Activated naive CD8-positive, alpha-beta T cell treated with anti-CD3 and anti-CD28 coated beads, Interleukin-2, amount 10 ng/mL, durations not matched to agents 7 days and 5 days (primary cell): ENCODE results near the gene ZNF746. TPM values are rescaled to one million over a fixed set of nuclear protein-coding genes. Genes with fewer than 3 reads are reported as not detected.
"Not testable (repeated sequence)": the region's sequence is repeated elsewhere in the genome, so short reads cannot be mapped to it uniquely, and the experiment has no call there.

ENCODE experiments used
- ATAC-seq: fragments of 150-1000 bp; cut with Tn5 transposase; one replicate; pipeline ENCODE4 v1.10.0; 2021; ENCODE audit warnings: low read depth, moderate library complexity
- POLR2A ChIA-PET: fragments of 350-600 bp; sonication (Branson Sonifier 250); formaldehyde crosslinking; loops from one replicate; lab custom pipeline; 2021; ENCODE audit warnings: antibody characterized with exemption; lab: Charles Lee
- DNase-seq: peaks from one replicate; pipeline ENCODE4 v3.0.0; 2021
- H3K27ac Mint-ChIP-seq: one replicate; pipeline ENCODE4 v1.8.0; 2022; ENCODE audit warnings: mild to moderate bottlenecking, mixed read lengths
- H3K27me3 Mint-ChIP-seq: one replicate; pipeline ENCODE4 v1.8.0; 2022; ENCODE audit warnings: mild to moderate bottlenecking, moderate library complexity, mixed read lengths
- H3K36me3 Mint-ChIP-seq: one replicate; pipeline ENCODE4 v1.8.0; 2021; ENCODE audit warnings: mild to moderate bottlenecking, mixed read lengths
- H3K4me1 Mint-ChIP-seq: one replicate; pipeline ENCODE4 v1.8.0; 2021; ENCODE audit warnings: mixed read lengths
- H3K4me3 Mint-ChIP-seq: one replicate; pipeline ENCODE4 v1.8.0; 2022; ENCODE audit warnings: mild to moderate bottlenecking, moderate library complexity, mixed read lengths
- H3K9me3 Mint-ChIP-seq: one replicate; pipeline ENCODE4 v1.8.0; 2021; ENCODE audit warnings: mixed read lengths
- total RNA-seq, 2 experiments: library from RNA; stranded (reverse); gene quantifications; one replicate each; pipeline ENCODE4 v1.2.3, GENCODE V29; 2021

ZNF746 gene
- total RNA-seq, 2 experiments from 2014 or later = 24.3 to 26.2 TPM

DNA sequence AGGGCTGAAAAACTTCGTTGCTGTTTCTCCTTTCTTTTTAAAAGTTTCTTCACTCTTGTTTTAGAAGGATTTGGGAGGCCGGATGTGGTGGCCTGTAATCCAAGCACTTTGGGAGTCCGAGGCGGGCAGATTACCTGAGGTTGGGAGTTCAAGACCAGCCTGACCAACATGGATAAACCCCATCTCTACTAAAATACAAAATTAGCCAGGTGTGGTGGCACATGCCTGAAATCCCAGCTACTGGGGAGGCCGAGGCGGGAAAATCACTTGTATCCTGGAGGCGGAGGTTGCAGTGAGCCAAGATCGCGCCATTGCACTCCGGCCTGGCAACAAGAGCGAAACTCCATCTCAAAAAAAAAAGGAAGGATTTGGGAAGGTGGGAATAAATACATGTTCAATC is 51.6 kb downstream of the ZNF746 start:
- H3K27me3 Mint-ChIP-seq, DNase-seq, H3K4me1 Mint-ChIP-seq, H3K27ac Mint-ChIP-seq, POLR2A ChIA-PET, H3K9me3 Mint-ChIP-seq, ATAC-seq, H3K4me3 Mint-ChIP-seq: not testable (repeated sequence)
- peaks cover 29% of the 10 kb centered on the region for H3K36me3 Mint-ChIP-seq

DNA sequence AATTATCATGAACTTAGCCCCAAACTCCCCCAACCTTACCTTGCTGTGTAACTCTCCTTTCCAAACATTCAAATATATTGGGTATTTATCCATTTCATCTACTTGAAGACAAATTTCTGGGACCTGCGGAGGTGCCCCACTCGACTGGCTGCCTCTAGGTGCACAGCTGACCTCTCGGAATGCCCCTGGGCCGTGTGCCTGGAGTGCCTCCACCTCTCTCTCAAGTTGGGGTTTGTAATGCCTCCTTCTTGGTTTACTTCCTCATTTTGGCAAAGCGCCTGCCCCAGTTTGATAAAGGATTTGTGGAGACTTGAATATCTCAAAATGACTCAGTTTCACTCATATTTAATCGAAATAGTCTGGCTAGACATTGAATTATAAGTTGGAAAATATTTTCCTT is 53.3 kb downstream of the ZNF746 start:
- POLR2A ChIA-PET = no interaction called here
- ATAC-seq (no peak), DNase-seq (no peak)
- H3K27me3 Mint-ChIP-seq = no peaks in the 10 kb centered on the region
- peaks cover 11% of the 10 kb centered on the region for H3K4me1 Mint-ChIP-seq
- H3K36me3 Mint-ChIP-seq = peaks cover 22% of the 10 kb centered on the region
- no peak overlapping the region for H3K4me3 Mint-ChIP-seq
- H3K27ac Mint-ChIP-seq = no peak overlapping the region
- H3K9me3 Mint-ChIP-seq = no peaks in the 10 kb centered on the region

DNA sequence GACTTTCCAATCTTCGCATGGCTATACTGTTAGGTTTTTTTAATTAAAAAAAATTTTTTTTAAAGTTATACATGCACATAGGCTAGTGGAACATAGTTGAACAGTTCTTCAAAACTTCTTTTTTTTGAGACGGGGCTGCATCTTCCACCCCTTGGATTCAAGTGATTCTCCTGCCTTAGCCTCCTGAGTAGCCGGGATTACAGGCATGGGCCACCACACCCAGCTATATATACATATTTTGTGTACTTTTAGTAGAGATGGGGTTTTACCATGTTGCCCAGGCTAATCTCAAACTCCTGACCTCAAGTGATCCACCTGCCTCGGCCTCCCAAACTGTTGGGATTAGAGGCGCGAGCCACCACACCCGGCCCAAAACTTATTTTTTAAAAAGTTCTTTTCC is 54.1 kb downstream of the ZNF746 start:
- no peaks in the 10 kb centered on the region for H3K9me3 Mint-ChIP-seq
- H3K36me3 Mint-ChIP-seq = peaks cover 26% of the 10 kb centered on the region
- DNase-seq (no peak), ATAC-seq (no peak)
- H3K27me3 Mint-ChIP-seq = no peaks in the 10 kb centered on the region
- peaks cover 15% of the 10 kb centered on the region for H3K4me1 Mint-ChIP-seq
- POLR2A ChIA-PET = no interaction called here
- no peak overlapping the region for H3K4me3 Mint-ChIP-seq
- H3K27ac Mint-ChIP-seq = no peak overlapping the region

DNA sequence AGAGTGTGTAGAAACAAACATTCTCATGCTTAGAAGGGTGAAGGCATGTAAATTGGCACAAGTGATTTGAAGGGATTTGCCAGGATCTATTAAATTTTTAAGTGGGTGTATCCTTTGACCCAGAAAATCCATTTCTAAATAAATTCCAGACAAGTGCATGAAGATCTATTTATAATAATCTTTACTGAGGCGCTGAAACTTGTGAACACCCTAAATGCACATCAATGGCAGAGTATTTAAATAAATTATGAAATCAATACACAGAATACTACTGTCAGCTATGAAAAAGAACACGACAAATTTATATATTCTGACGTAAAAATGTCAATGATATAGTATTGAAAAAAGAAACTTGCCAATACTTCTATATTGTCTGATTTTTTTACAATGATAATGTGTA is 54.7 kb downstream of the ZNF746 start:
- Mint-ChIP-seq H3K27ac (no peak overlapping the region), H3K4me1 (peaks cover 15% of the 10 kb centered on the region), H3K27me3 (no peaks in the 10 kb centered on the region), H3K4me3 (no peak overlapping the region), H3K36me3 (peaks cover 26% of the 10 kb centered on the region), H3K9me3 (no peaks in the 10 kb centered on the region)
- DNase-seq (no peak), ATAC-seq (no peak)
- POLR2A ChIA-PET = interaction anchor here (1.3 kb wide), 1 partner anchor 16 kb away, joined by 5 read pairs; no protein-coding TSS in a partner anchor

DNA sequence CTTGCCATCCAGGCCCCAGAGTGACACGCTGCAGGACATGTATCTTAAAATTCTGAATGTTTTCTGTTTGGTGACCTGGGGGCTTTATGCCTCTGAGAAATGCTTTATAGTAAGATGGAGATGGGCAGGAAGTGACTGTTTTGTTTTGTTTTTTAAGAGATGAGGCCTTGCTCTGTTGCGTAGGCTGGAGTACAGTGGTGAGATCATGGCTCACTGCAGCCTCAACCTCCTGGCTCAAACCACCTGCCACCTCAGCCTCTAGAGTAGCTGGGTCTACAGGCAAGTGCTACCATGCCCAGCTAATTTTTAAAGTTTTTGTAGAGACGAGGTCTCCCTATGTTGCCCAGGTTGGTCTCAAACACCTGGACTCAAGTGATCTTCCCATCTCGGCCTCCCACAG is 57.4 kb downstream of the ZNF746 start:
- peak; percentile 73 for ATAC-seq
- Mint-ChIP-seq H3K27ac (peak overlapping the region; percentile 15), H3K4me1 (peaks cover 15% of the 10 kb centered on the region), H3K27me3 (no peaks in the 10 kb centered on the region), H3K36me3 (peaks cover 21% of the 10 kb centered on the region), H3K9me3 (no peaks in the 10 kb centered on the region), H3K4me3 (no peak overlapping the region)
- no peak for DNase-seq
- POLR2A ChIA-PET = interaction anchor here (0.7 kb wide), 1 partner anchor 41 kb away, joined by 3 read pairs; no protein-coding TSS in a partner anchor

DNA sequence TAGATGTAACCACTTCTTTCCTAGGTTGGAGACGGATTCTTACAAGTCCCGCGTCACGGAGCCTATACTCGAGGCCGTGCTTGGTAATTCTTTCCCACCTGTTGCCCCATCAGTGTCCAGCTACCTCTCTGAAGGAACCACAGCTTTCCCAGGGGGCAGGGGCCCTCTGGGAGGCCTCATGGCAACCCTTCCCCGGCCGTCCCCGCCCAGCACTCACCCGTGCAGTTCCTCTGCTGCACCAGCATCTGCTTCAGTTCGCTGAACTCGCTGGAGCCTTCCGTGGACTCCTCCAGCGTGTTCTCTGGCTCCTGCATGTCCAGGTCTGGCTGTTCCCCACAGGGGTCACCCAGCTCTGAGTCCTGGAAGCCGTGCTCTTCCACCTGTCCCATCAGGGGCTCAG is 61.3 kb downstream of the ZNF746 start:
- Mint-ChIP-seq H3K4me1 (peaks cover 15% of the 10 kb centered on the region), H3K4me3 (no peak overlapping the region), H3K27me3 (no peaks in the 10 kb centered on the region), H3K9me3 (no peaks in the 10 kb centered on the region), H3K27ac (no peak overlapping the region), H3K36me3 (peaks cover 23% of the 10 kb centered on the region)
- POLR2A ChIA-PET = no interaction called here
- DNase-seq = no peak
- ATAC-seq = no peak

DNA sequence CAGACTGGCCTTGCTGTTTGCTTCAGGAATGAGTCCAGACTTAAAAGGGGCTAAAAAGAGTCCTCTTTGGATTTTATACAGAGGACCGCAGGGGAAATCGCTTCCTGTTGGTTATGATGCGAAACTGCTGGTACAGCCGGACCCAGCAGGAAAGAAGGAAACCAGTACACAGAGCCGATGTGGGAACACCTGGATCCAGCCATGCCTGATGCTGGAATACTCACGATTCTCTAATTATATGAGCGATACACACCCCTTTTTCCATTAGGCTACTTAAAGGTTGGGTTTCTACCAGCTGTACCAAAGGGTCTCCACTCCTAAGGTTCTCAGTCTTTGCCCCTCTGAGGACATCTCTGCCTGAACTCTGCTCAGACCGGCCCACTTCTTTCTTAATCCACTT is 64.5 kb downstream of the ZNF746 start:
- POLR2A ChIA-PET = no interaction called here
- H3K27ac Mint-ChIP-seq = no peak overlapping the region
- H3K27me3 Mint-ChIP-seq = no peaks in the 10 kb centered on the region
- DNase-seq = no peak
- peaks cover 9% of the 10 kb centered on the region for H3K4me1 Mint-ChIP-seq
- ATAC-seq = no peak
- H3K36me3 Mint-ChIP-seq = peaks cover 37% of the 10 kb centered on the region
- no peak overlapping the region for H3K4me3 Mint-ChIP-seq
- no peaks in the 10 kb centered on the region for H3K9me3 Mint-ChIP-seq

DNA sequence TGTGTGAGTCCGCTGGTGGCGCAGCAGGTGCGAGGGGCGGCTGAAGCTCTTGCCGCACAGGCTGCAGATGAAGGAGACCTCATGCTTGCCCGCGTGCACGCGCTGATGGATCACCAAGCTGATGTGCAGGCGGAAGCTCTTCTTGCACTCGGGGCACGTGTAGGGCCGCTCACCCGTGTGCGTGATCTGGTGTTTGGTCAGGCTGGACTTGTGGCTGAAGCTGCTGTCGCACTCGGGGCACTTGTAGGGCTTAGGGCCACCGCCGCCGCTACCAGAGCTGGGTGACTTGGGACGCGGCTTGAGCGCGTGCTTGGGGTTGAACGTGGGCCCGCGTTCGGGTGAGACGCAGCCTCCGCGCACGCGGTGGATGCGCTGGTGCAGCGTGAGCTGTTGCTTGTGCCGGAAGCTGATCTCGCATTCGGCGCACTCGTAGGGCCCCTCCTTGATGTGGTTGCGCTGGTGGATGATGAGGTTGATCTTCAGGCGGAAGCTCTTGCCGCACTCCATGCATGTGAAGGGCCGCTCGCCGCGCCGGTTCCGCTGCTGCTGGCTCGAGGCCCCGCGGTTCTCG is 65.4 kb downstream of the ZNF746 start:
- no peaks in the 10 kb centered on the region for H3K9me3 Mint-ChIP-seq
- H3K4me1 Mint-ChIP-seq = peaks cover 9% of the 10 kb centered on the region
- no peaks in the 10 kb centered on the region for H3K27me3 Mint-ChIP-seq
- no peak overlapping the region for H3K4me3 Mint-ChIP-seq
- H3K27ac Mint-ChIP-seq = no peak overlapping the region
- no peak for DNase-seq
- no peak for ATAC-seq
- POLR2A ChIA-PET = interaction anchor here (0.6 kb wide), 1 partner anchor 103 kb away, joined by 3 read pairs; no protein-coding TSS in a partner anchor
- peaks cover 35% of the 10 kb centered on the region for H3K36me3 Mint-ChIP-seq

DNA sequence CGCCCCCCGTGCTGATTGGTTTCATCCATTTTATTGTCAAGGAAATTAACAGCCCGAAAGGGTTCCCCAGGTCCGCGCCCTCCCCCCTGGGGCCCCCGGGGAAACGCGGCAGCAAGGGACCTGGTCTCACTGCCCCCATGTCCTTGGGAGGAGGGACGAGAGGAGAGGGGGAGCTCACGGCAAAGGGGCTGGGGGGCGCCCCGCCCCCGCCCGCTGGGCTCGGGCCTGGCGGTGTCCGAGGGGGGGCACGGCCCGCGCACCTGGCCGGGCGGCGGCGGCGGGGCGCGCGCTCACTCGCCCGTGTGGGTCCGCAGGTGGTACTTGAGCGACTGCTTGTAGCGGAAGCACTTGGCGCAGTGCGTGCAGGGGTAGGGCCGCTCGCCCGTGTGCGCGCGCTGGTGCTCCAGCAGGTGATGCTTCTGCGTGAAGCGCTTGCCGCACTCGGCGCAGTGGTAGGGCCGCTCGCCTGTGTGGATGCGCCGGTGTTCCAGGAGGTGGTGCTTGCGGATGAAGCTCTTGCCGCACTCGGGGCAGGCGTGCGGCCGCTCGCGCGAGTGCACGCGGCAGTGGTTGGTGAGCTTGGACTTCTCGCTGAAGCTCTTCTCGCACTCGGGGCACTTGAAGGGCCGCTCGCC is 66.0 kb downstream of the ZNF746 start:
- no peak overlapping the region for H3K27ac Mint-ChIP-seq
- DNase-seq = no peak
- no peak for ATAC-seq
- H3K36me3 Mint-ChIP-seq = peaks cover 32% of the 10 kb centered on the region
- H3K27me3 Mint-ChIP-seq = no peaks in the 10 kb centered on the region
- H3K4me1 Mint-ChIP-seq = peaks cover 9% of the 10 kb centered on the region
- H3K9me3 Mint-ChIP-seq = no peaks in the 10 kb centered on the region
- POLR2A ChIA-PET = interaction anchor here (0.6 kb wide), 1 partner anchor 103 kb away, joined by 3 read pairs; no protein-coding TSS in a partner anchor
- no peak overlapping the region for H3K4me3 Mint-ChIP-seq

DNA sequence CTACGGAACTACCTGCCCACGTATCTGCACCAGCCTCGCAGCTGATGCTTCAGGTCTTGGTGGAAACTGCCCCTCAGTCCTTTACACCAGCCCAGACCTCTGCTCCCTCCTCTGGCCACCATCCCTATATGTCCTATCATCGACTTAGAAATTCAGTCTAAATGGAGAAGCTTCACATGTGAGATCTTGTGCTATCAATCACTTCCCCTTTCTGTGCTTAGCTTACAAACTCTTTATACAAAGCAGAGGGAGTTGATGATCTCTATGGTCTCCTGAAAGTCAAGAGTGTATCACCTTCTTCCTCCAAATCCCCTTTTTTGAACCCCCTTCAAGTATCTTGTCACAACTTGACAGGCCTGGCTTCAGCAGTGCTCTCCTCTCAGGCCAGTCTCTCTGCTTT is 67.4 kb downstream of the ZNF746 start:
- no peak for ATAC-seq
- Mint-ChIP-seq H3K27ac (no peak overlapping the region), H3K36me3 (peaks cover 32% of the 10 kb centered on the region)

DNA sequence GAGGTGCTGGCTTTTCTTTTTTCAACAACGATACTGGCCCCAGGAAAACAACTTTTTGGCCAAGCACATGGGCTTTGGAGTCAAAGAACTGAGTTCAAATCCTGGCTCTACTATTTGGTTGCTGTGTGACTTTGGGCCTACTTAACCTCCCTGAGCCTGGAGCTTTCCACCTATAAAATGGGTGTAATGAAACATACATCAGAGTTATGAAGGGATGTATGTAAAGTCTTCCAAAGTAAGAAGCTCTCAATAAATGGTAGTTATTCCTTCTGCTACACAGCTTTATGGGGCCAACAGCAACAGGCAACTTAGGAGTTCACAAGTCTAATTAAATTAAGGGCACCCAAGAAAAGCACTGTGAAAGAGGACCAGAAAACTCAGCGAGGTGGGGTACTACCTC is 69.7 kb downstream of the ZNF746 start:
- POLR2A ChIA-PET = no interaction called here
- H3K36me3 Mint-ChIP-seq = peaks cover 25% of the 10 kb centered on the region
- H3K9me3 Mint-ChIP-seq = no peaks in the 10 kb centered on the region

More for the DNA sequence above, 67.4 kb downstream of the ZNF746 start:
- H3K4me1 Mint-ChIP-seq = peaks cover 9% of the 10 kb centered on the region
- DNase-seq = no peak
- no peaks in the 10 kb centered on the region for H3K27me3 Mint-ChIP-seq
- POLR2A ChIA-PET = no interaction called here
- H3K4me3 Mint-ChIP-seq = no peak overlapping the region
- H3K9me3 Mint-ChIP-seq = no peaks in the 10 kb centered on the region

DNA sequence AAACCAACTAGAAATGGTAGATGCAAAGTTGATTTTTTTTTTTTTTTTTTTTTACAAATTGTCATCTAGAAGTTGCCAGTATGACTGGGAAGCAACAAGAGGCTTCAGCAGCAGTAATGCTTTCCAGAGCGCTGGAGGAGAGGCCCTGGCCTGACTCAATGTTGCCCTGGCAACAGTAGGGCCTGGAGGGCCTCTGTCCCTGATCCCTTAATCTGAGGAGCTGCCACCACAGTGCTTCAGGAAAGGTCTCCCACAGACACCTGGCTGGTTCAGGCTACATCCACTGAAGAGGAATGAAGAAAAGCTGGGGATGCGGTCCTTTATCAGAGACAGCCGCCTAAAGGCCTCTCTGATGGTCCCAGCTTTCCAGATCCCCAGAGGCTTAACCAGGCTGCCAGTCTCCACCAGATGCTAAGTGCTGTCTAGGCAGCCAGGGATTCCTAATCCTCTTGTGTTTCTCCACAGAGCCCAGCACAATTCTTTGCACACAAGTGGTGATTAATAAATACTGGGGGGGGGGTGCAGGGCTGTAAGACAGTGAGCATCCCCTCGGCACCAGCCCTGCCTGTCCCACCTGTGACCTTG is 70.4 kb downstream of the ZNF746 start:
- no peaks in the 10 kb centered on the region for H3K9me3 Mint-ChIP-seq
- ATAC-seq (no peak), DNase-seq (no peak)
- H3K36me3 Mint-ChIP-seq = peaks cover 22% of the 10 kb centered on the region
- peaks cover 9% of the 10 kb centered on the region for H3K4me1 Mint-ChIP-seq
- H3K27me3 Mint-ChIP-seq = peaks cover 12% of the 10 kb centered on the region
- POLR2A ChIA-PET = no interaction called here
- H3K4me3 Mint-ChIP-seq = no peak overlapping the region
- H3K27ac Mint-ChIP-seq = no peak overlapping the region

More for the DNA sequence above, 69.7 kb downstream of the ZNF746 start:
- no peak for ATAC-seq
- no peak for DNase-seq
- Mint-ChIP-seq H3K4me3 (no peak overlapping the region), H3K27me3 (peaks cover 12% of the 10 kb centered on the region), H3K4me1 (peaks cover 9% of the 10 kb centered on the region), H3K27ac (no peak overlapping the region)

DNA sequence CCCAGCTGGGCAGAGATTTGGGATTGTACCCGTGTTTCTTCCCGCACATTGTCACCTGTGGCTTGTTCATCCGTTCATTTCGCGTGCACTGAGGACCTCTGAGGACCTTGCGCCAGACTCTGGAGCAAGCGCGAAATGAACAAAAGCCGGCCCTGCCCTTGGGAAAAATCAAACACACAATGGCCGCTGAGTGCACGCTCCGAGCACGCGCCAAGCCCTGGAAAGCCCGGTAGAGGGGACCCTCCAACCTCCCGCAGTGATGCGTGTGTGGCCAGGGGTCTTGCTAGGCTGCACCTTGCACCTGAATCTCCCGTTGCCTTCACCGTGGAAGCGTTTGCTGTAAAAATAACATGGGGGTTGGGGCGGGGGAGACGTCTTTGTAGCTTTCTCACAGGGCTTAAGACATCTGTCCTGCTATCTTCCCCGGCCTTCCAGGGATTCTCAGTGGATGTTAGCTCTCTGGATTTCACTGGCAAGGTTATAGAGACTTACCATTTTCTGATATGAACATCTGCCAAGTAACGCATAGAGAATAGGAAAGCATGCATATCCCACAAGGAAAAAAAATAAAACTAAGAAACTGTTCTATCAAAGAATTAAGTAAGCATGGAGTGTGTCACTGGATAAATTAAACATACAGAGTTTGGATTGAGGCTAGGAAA is 74.0 kb downstream of the ZNF746 start:
- POLR2A ChIA-PET = interaction anchor here (1.2 to 1.6 kb wide), 2 partner anchors 175 to 201 kb away, joined by 4 to 5 read pairs; no protein-coding TSS in a partner anchor
- H3K27me3 Mint-ChIP-seq = peaks cover 12% of the 10 kb centered on the region
- H3K36me3 Mint-ChIP-seq = peaks cover 4% of the 10 kb centered on the region
- ATAC-seq = no peak
- H3K4me1 Mint-ChIP-seq = no peaks in the 10 kb centered on the region
- no peak overlapping the region for H3K27ac Mint-ChIP-seq
- no peak overlapping the region for H3K4me3 Mint-ChIP-seq
- no peak for DNase-seq
- H3K9me3 Mint-ChIP-seq = no peaks in the 10 kb centered on the region
